HEK293 (cell line): ENCODE measurements around the gene KLC3.
"Not testable (repeated sequence)": the region's sequence is repeated elsewhere in the genome, so short reads cannot be mapped to it uniquely, and the experiment has no call there.

Source experiments
- CTCF ChIA-PET: fragments of 350-600 bp; formaldehyde crosslinking; extraction: SDS; loops from one replicate; lab custom pipeline; 2021; ENCODE audit warnings: antibody characterized with exemption; lab: Yijun Ruan, JAX
- POLR2A ChIA-PET: fragments of 300-600 bp; formaldehyde crosslinking; extraction: SDS; loops from one replicate; lab custom pipeline; 2020; ENCODE audit warnings: antibody characterized with exemption, inconsistent platforms; lab: Yijun Ruan, JAX
- H3K27ac ChIP-seq: fragments of 200-500 bp; sonication (Bioruptor generic); 2 replicates; pipeline ENCODE4 v1.5.1; 2014; ENCODE audit warnings: low read depth, low read length, control low read depth, inconsistent platforms; ENCODE audit errors: extremely low read depth
- H3K36me3 ChIP-seq, 2 experiments: fragments of 200-500 bp in 1 of 2; sonication (Bioruptor generic) in 1 of 2; 1 replicate in 1 of 2; 2 replicates in 1 of 2; pipeline ENCODE4 v1.5.1; 2014 to 2017; ENCODE audit warnings: inconsistent platforms in 2 of 2, low read length in 2 of 2; ENCODE audit not compliant: control insufficient read depth in 2 of 2, insufficient read depth in 1 of 2
- H3K4me1 ChIP-seq: fragments of 200-500 bp; sonication (Bioruptor generic); 2 replicates; pipeline ENCODE4 v1.5.1; 2014; ENCODE audit warnings: mild to moderate bottlenecking, low read length, inconsistent platforms; ENCODE audit not compliant: control insufficient read depth, insufficient read depth
- H3K4me3 ChIP-seq: 2 replicates; pipeline ENCODE4 v1.5.1; 2011; ENCODE audit warnings: low read depth, mild to moderate bottlenecking, control low read depth, low read length, moderate library complexity
- H3K9me3 ChIP-seq: fragments of 200-500 bp; sonication (Bioruptor generic); 2 replicates; pipeline ENCODE4 v1.5.1; 2014; ENCODE audit warnings: low read depth, low read length, inconsistent platforms; ENCODE audit not compliant: control insufficient read depth, insufficient read depth
- BCL6B ChIP-seq: fragments of 450-650 bp; formaldehyde crosslinking; IDR thresholded peaks from 2 replicates; pipeline ENCODE4 v1.5.1; 2017; ENCODE audit warnings: missing biosample characterization, missing genetic modification characterization
- IKZF3 ChIP-seq: fragments of 450-650 bp; IDR thresholded peaks from 2 replicates; pipeline ENCODE4 v1.5.0; 2018; ENCODE audit warnings: missing biosample characterization, mild to moderate bottlenecking, missing genetic modification characterization, moderate library complexity
- REPIN1 ChIP-seq: fragments of 450-650 bp; formaldehyde crosslinking; IDR thresholded peaks from 2 replicates; pipeline ENCODE4 v1.5.1; 2017; ENCODE audit warnings: missing biosample characterization, missing genetic modification characterization, low read depth
- YY1 ChIP-seq: fragments of 450-650 bp; formaldehyde crosslinking; IDR thresholded peaks from 2 replicates; pipeline ENCODE4 v1.5.1; 2018; ENCODE audit warnings: missing biosample characterization, missing genetic modification characterization
- ZNF121 ChIP-seq: fragments of 450-650 bp; formaldehyde crosslinking; IDR thresholded peaks from 2 replicates; pipeline ENCODE4 v1.5.1; 2016; ENCODE audit warnings: missing biosample characterization, missing genetic modification characterization
- ZNF561 ChIP-seq: fragments of 450-650 bp; IDR thresholded peaks from 2 replicates; pipeline ENCODE4 v1.5.1; 2018; ENCODE audit warnings: missing biosample characterization, missing genetic modification characterization, borderline replicate concordance
- ZNF623 ChIP-seq: fragments of 450-650 bp; formaldehyde crosslinking; IDR thresholded peaks from 2 replicates; pipeline ENCODE4 v1.5.1; 2016; ENCODE audit warnings: missing biosample characterization, missing genetic modification characterization
- ZNF670 ChIP-seq: fragments of 450-650 bp; formaldehyde crosslinking; IDR thresholded peaks from 2 replicates; pipeline ENCODE4 v1.5.1; 2016; ENCODE audit warnings: missing biosample characterization, missing genetic modification characterization, low read depth
- ZNF76 ChIP-seq: fragments of 450-650 bp; formaldehyde crosslinking; IDR thresholded peaks from 2 replicates; pipeline ENCODE4; 2016; ENCODE audit warnings: low read depth, missing biosample characterization, missing genetic modification characterization, borderline replicate concordance

Gene KLC3

GRCh38 chr19:45309322-45309721 lies 31.2 kb upstream of the KLC3 start:
- H3K36me3 ChIP-seq, H3K27ac ChIP-seq, H3K4me3 ChIP-seq: not testable (repeated sequence)
- POLR2A ChIA-PET = interaction anchor here (1.3 kb wide), 1 partner anchor 17 kb away, joined by 3 read pairs; no protein-coding TSS in a partner anchor
- TF ChIP-seq ZNF121 (tag by site-specific recombination) = peak; percentile 58; the same call in 1 of the 2 replicates
- TF ChIP-seq, all 188 proteins: peak for 1; not testable (repeated sequence) for 187
- CTCF ChIA-PET = interaction anchor here (0.7 to 1.1 kb wide), 2 partner anchors 29 to 33 kb away, joined by 4 to 6 read pairs; no protein-coding TSS in a partner anchor
- not testable (repeated sequence) for H3K4me1 ChIP-seq, H3K9me3 ChIP-seq

GRCh38 chr19:45311621-45312020 lies 28.9 kb upstream of the KLC3 start:
- Histone ChIP-seq H3K9me3 (no peaks in the 10 kb centered on the region), H3K27ac (no peak overlapping the region), H3K36me3 (no peaks in the 10 kb centered on the region), H3K4me3 (no peak overlapping the region), H3K4me1 (no peaks in the 10 kb centered on the region)
- POLR2A ChIA-PET = no interaction called here
- CTCF ChIA-PET = no interaction called here
- TF ChIP-seq ZNF623 (tag by site-specific recombination) = no peak

- CTCF ChIA-PET = interaction anchor here (0.9 kb wide), 1 partner anchor 8 kb away, joined by 4 read pairs; no protein-coding TSS in a partner anchor
- not testable (repeated sequence) for H3K9me3 ChIP-seq, H3K36me3 ChIP-seq, H3K27ac ChIP-seq, H3K4me3 ChIP-seq, H3K4me1 ChIP-seq
- POLR2A ChIA-PET = interaction anchor here (0.6 to 0.7 kb wide), 2 partner anchors 45 to 63 kb away, joined by 3 read pairs; no protein-coding TSS in a partner anchor
Measured at GRCh38 chr19:45312285-45312684, 28.3 kb upstream of the KLC3 start.

GRCh38 chr19:45314708-45315245 lies 25.8 kb upstream of the KLC3 start:
- H3K9me3 ChIP-seq = no peaks in the 10 kb centered on the region
- no peaks in the 10 kb centered on the region for H3K36me3 ChIP-seq
- POLR2A ChIA-PET = no interaction called here
- CTCF ChIA-PET = no interaction called here
- H3K4me3 ChIP-seq = no peak overlapping the region
- no peaks in the 10 kb centered on the region for H3K4me1 ChIP-seq
- no peak overlapping the region for H3K27ac ChIP-seq
- TF ChIP-seq ZNF121 (tag by site-specific recombination) = peak; percentile 63; the same call in 1 of the 2 replicates
- no peak for TF ChIP-seq REPIN1 (tag by site-specific recombination)

GRCh38 chr19:45315304-45315703 lies 25.2 kb upstream of the KLC3 start:
- no peak for TF ChIP-seq YY1 (tag by site-specific recombination)
- no peak for TF ChIP-seq ZNF561
- TF ChIP-seq IKZF3 (tag by site-specific recombination) = no peak
- no peak for TF ChIP-seq ZNF670 (tag by site-specific recombination)
- TF ChIP-seq ZNF76 (tag by site-specific recombination) = no peak
- no peak for TF ChIP-seq BCL6B (tag by site-specific recombination)
- Histone ChIP-seq H3K27ac (no peak overlapping the region), H3K9me3 (no peaks in the 10 kb centered on the region), H3K4me3 (no peak overlapping the region), H3K36me3 (no peaks in the 10 kb centered on the region), H3K4me1 (no peaks in the 10 kb centered on the region)
- POLR2A ChIA-PET = no interaction called here
- CTCF ChIA-PET = interaction anchor here (0.7 kb wide), 1 partner anchor 11 kb away, joined by 3 read pairs; no protein-coding TSS in a partner anchor
